Lower leg skin (tissue), 3 donors: ENCODE data around the gene PANK3.
"Not testable (repeated sequence)": the region's sequence is repeated elsewhere in the genome, so short reads cannot be mapped to it uniquely, and the experiment has no call there.

Experiments
- CTCF ChIP-seq, 3 donors: fragments of 450-650 bp; IDR thresholded peaks; one replicate each; pipeline ENCODE4 v1.5.1; 2016; ENCODE audit warnings: antibody characterized with exemption in 3 of 3, mild to moderate bottlenecking in 3 of 3, moderate library complexity in 2 of 3
- POLR2A ChIP-seq, 2 donors: fragments of 450-650 bp; IDR thresholded peaks; one replicate each; pipeline ENCODE4 v1.6.1; 2016 to 2017; ENCODE audit warnings: antibody characterized with exemption in 2 of 2, mild to moderate bottlenecking in 1 of 2, moderate library complexity in 1 of 2

GRCh38 chr5:168580814-168581469 is 1.8 kb upstream of the PANK3 start:
- not testable (repeated sequence) for TF ChIP-seq CTCF, POLR2A (IDR thresholded peaks at IDR 0.05)
